VCaP (cell line): Measurements from ENCODE around the gene GAB4.
"Not testable (repeated sequence)": the region's sequence is repeated elsewhere in the genome, so short reads cannot be mapped to it uniquely, and the experiment has no call there.

Experiments used
- H3K27ac ChIP-seq: fragments of 450-650 bp; 2 replicates; pipeline ENCODE4 v1.5.1; 2017
- TF ChIP-seq, protein P1 (sequence below): fragments of 450-650 bp; conservative IDR thresholded peaks from 2 replicates; pipeline ENCODE4 v1.5.1; 2017; ENCODE audit warnings: mild to moderate bottlenecking, moderate library complexity

The GAB4 gene

DNA sequence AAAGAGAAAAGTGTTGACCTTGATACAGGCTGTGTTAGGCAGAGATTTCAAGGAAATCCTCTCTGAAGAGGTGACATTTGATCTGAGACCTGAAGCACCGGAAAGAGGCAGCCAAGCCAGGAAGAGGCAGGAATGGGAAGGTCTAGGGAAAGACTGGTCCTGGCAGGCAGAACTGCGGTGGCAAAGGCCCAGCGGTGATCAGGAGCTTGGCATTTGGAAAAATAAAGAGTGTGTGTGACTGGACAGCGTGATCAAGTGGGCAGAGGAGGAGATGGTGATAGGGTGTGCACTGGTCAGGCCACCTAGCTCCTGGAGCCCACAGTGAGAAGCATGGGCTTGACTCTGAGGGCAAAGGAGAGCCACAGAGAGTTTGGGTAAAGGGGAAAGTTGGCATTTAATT is 27.2 kb upstream of the GAB4 start:
- H3K27ac ChIP-seq = no peak overlapping the region
- TF ChIP-seq, protein P1, sequence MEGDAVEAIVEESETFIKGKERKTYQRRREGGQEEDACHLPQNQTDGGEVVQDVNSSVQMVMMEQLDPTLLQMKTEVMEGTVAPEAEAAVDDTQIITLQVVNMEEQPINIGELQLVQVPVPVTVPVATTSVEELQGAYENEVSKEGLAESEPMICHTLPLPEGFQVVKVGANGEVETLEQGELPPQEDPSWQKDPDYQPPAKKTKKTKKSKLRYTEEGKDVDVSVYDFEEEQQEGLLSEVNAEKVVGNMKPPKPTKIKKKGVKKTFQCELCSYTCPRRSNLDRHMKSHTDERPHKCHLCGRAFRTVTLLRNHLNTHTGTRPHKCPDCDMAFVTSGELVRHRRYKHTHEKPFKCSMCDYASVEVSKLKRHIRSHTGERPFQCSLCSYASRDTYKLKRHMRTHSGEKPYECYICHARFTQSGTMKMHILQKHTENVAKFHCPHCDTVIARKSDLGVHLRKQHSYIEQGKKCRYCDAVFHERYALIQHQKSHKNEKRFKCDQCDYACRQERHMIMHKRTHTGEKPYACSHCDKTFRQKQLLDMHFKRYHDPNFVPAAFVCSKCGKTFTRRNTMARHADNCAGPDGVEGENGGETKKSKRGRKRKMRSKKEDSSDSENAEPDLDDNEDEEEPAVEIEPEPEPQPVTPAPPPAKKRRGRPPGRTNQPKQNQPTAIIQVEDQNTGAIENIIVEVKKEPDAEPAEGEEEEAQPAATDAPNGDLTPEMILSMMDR = no peak

DNA sequence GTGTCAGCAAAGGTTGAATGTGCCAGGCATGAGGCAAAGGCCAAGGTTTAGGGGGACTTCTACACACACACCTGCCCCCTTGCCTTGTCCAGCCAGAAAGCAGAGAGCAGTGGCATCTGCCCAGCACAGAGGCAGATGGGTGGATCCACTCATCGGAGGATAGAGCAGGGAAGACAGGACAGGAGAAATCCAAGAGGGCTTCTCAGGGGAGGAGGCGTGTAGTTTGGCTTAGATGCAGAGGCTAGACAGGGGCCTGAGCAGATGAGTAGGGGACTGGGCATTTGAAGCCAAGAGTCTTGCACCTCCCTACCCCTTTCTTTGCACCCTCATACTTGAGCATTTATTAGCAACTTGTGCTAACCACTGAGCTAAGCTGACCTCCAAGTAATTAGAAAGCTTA is 26.5 kb upstream of the GAB4 start:
- H3K27ac ChIP-seq = not testable (repeated sequence)

DNA sequence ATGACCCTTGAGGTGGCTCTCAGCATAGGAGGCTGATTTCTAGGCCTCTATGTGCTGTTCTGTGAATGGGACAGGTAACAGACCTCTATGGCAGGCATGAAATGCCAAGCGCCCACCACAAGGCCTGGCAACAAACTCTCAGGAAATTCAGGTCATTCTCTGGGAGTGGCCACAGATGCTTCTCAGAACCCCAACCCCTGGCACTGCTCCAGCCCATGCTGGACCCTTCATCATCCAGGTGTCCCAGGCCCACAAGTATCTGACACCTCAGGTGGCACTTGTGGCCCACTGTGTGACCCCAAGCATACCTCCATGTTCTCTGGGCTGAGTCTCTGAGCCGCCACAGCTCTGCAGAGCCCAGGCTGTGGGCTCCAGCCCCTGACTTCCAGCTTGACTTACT is 24.3 kb upstream of the GAB4 start:
- H3K27ac ChIP-seq = not testable (repeated sequence)

DNA sequence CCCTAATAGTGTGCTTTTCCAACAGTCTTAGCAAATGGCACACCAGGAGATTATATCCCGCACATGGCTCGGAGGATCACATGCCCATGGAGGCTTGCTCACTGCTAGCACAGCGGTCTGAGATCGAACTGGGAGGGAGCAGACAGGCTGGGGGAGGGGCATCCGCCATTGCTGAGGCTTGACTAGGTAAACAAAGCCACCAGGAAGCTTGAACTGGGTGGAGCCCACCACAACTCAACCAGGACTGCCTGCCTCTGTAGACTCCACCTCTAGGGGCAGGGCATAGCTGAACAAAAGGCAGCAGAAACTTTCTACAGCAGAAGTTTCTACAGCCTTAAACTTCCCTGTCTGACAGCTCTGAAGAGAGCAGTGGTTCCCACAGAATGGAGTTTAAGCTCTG is 16.4 kb upstream of the GAB4 start:
- H3K27ac ChIP-seq = not testable (repeated sequence)

DNA sequence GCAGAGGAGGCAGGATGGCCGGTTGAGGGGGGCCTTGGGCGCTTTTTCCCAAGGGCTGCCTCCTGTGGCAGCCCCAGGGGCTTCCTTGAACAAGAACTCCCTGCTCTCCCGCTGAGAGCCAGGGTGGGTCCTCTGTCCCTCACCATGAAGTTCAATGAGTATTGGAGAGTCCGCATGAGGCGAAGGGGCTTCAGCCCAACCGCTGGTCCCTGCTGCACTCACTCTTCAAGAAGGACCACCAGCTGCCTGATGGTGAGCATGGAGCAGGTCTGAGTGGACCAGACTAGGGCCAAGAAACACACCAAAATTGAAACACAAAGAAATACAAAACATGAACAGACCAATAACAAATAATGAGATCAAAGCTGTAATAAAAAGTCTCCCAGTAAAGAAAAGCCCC is 7.5 kb upstream of the GAB4 start:
- H3K27ac ChIP-seq = not testable (repeated sequence)

DNA sequence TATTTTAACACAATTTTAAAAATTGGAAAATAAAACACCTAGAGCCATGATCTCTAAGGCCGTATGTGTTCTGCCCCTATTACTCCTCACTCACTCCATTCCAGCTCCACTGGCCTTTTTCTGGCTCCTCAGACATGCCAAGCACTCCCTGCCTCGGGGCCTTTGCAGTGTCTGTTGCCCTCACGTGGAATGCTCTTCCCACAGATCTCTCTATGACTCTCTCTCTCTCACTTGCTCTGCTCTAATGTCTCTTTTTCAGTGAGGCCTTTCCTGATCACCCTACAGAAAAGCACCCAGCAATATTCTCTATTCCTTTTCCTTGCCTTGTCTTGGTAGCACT is 6.0 kb upstream of the GAB4 start:
- H3K27ac ChIP-seq = not testable (repeated sequence)

DNA sequence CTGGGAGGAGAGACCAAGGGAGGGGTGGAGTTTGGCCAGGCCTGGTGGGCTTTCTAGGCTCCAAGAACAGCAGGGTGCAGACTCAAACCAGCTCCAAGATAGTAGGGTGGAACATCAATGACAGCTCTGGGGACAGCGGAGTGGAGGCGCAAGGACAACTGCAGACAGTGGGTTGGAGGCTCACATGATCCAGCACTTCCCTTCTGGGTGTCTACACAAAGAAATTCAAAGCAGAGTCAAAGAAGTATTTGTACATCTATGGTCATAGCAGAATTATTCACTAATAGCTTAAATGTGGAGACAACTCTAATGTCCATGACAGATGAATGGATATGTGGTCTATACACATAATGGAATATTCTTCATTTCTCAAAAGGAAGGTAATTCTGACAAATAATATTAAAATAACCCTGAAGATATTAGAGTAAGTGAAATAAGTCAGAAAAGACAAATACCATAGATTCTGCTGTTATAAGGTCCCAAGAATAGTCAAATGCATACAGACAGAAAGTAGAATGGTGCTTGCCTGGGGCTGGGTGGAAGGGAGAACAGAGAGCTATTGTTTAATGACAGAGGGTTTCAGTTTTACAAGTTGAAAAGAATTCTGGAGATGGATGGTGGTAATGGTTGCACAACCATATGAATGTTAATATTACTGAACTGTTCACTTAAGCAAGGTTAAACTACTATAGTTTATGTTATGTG is 5.5 kb upstream of the GAB4 start:
- no peak overlapping the region for H3K27ac ChIP-seq

DNA sequence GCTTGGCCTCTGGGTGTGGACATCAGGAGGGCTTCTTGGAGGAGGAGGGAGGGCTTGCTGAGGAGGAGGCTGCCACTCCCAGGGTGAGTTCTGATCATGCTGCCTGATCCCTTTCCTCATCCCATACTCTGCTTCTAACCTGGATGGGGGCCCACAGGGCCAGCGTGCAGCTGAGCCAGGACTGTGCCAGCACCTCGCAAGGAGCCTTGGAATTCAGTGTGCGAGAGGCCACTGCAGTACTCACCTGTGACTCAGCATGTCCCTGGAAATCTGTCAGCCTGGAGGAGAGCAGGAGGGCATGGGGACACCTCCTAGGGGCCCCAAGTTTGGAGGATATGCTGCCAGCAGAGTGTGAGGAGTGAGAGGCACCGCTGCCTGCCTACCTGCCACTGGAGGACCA is 4.2 kb upstream of the GAB4 start:
- no peak overlapping the region for H3K27ac ChIP-seq
- TF ChIP-seq, protein P1 = no peak

More for the DNA sequence above, 5.5 kb upstream of the GAB4 start:
- TF ChIP-seq, protein P1 = no peak

DNA sequence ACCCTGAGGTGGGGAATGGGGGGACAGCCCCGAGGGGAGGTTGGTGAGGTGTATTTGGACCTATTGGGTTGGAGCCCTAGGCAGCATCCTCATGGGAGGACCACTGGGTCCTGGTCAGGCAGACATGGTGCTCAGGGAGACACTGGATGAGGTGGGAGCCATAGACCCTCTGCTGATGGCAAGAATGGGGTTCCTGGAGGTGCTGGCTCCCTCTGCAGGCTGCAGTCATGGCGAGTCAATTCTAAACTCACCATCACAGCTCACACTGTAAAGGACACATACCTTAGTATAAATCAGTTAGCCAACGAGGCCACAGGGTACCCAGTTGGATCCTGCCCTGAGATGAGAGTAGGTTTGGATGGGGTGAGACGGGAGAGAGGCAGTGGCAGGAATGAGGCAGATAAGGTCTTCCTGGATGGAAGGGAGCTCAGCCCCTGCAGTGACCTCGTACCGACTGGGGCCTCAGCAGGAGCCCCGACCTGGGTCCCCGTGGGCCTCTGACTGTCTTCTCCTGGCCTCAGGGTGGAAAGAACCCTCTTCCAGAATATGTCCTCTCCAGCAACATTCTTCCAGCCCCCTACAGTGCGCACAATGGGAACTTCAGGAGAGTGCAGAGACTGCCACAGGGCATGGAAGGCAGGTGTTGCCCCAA is 1.7 kb upstream of the GAB4 start:
- H3K27ac ChIP-seq = no peak overlapping the region
- TF ChIP-seq, protein P1 = no peak

DNA sequence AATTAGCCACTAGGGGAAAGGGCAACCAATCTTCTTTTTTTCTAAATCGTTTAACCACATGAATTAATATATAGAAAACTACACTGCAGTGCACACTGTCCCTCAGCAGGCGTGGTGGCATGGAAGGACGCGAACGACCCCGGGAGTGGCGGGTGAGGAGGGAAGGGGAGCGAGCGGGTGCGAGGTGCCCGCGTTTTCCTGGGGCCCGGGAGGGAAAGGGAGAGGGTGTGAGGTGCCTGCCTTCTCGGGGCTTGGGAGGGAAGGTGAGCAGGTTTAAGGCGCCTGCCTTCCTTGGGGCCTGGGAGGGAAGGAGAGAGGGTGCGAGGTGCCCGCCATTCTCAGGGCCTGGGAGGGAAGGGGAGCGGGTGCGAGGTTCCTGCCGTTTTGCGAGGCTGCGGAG is 765 bp downstream of the GAB4 start:
- TF ChIP-seq, protein P1 = no peak
- no peak overlapping the region for H3K27ac ChIP-seq
